Spleen (tissue), 11 donors: ENCODE data around the gene CPLX1. TPM values are rescaled to one million over a fixed set of nuclear protein-coding genes. Genes with fewer than 3 reads are reported as not detected.

Experiments
- DNase-seq: peaks from one replicate; pipeline ENCODE4 v3.0.0-alpha.2; 2020
- H3K27ac ChIP-seq, 8 donors: fragments of 200-600 bp; sonication (generic) in 7 of 8; 1 replicate in 4 of 8; 2 replicates in 4 of 8; pipeline versions ENCODE4 v1.5.0 to v1.8.0; 2016 to 2021; ENCODE audit warnings: inconsistent platforms in 4 of 8, mild to moderate bottlenecking in 4 of 8, moderate library complexity in 1 of 8
- H3K27me3 ChIP-seq, 7 donors: fragments of 200-600 bp; sonication (generic) in 6 of 7; replicated peaks in 1 of 7; 1 replicate in 4 of 7; 2 replicates in 3 of 7; pipeline versions ENCODE4 v1.5.0 to v1.8.0; 2016 to 2021; ENCODE audit warnings: inconsistent platforms in 3 of 7, mild to moderate bottlenecking in 1 of 7
- H3K36me3 ChIP-seq, 6 donors: fragments of 200-600 bp; sonication (generic) in 5 of 6; 1 replicate in 4 of 6; 2 replicates in 2 of 6; pipeline versions ENCODE4 v1.5.0 to v1.8.0; 2016 to 2021; ENCODE audit warnings: inconsistent platforms in 2 of 6
- H3K4me1 ChIP-seq, 6 donors: fragments of 200-600 bp; sonication (generic) in 5 of 6; 1 replicate in 3 of 6; 2 replicates in 3 of 6; pipeline versions ENCODE4 v1.5.0 to v1.8.0; 2016 to 2021; ENCODE audit warnings: inconsistent platforms in 3 of 6
- H3K4me3 ChIP-seq, 8 donors: fragments of 200-600 bp; sonication (generic) in 7 of 8; 1 replicate in 4 of 8; 2 replicates in 4 of 8; pipeline versions ENCODE4 v1.5.0 to v1.8.0; 2016 to 2021; ENCODE audit warnings: inconsistent platforms in 4 of 8, mild to moderate bottlenecking in 4 of 8, moderate library complexity in 2 of 8
- H3K9me3 ChIP-seq, 8 donors: fragments of 200-600 bp; sonication (generic) in 7 of 8; 1 replicate in 4 of 8; 2 replicates in 4 of 8; pipeline versions ENCODE4 v1.5.0 to v1.8.0; 2016 to 2021; ENCODE audit warnings: inconsistent platforms in 4 of 8
- POLR2A ChIP-seq, 3 donors: fragments of 450-650 bp; IDR thresholded peaks; one replicate each; pipeline ENCODE4 v1.5.1; 2017; ENCODE audit warnings: antibody characterized with exemption in 3 of 3, mild to moderate bottlenecking in 1 of 3
- POLR2AphosphoS5 ChIP-seq, 3 donors: sonication (generic); formaldehyde crosslinking; IDR thresholded peaks; one replicate each; pipeline ENCODE4 v1.5.1; 2017; ENCODE audit warnings: antibody characterized with exemption in 3 of 3
- WGBS, 5 donors: extraction: QIAGEN DNeasy Blood & Tissue Kit in 3 of 5; methylation state at CpG; one replicate each; pipeline versions ENCODE4 v1.1.5 to v1.1.7; 2013 to 2018; 5-methylcytosine and 5-hydroxymethylcytosine counted together
- intact Hi-C: fragments of 100-400 bp; cut with DNase I; formaldehyde crosslinking; loops from one replicate; pipeline ENCODE4 v1.15.0; 2023; ENCODE audit warnings: low total_unique reads
- polyA plus RNA-seq, 3 donors: library from polyadenylated mRNA; stranded (reverse); fragments of 200-250 nt; gene quantifications; one replicate each; pipeline ENCODE4 v1.2.1, GENCODE V29; 2013
- total RNA-seq, 7 donors: library from RNA; depleted of rRNA in 3 of 7; stranded (reverse); fragments of >200 nt in 3 of 7; fragmentation: NEBNext Ultra II Directional in 4 of 7; extraction: Animal tissue kit (Norgen Biotek cat#: 25700) in 4 of 7; gene quantifications; one replicate each; pipeline versions ENCODE4 v1.1.0 to v1.2.1, GENCODE V29; 2016 to 2021
- TF ChIP-seq, protein P1 (sequence below), 11 experiments: fragments of 200-600 bp in 7 of 11; fragments of 450-650 bp in 4 of 11; sonication (generic) in 4 of 11; IDR thresholded peaks in 8 of 11; conservative IDR thresholded peaks in 3 of 11; 1 replicate in 7 of 11; 2 replicates in 4 of 11; pipeline versions ENCODE4 v1.4.0 to v1.8.0; 2016 to 2021; ENCODE audit warnings: antibody characterized with exemption in 11 of 11, inconsistent platforms in 4 of 11, mild to moderate bottlenecking in 1 of 11
- donor health status: healthy with polysubstance abuse.
- donor health status: DM: no; HTN: no; CAD: no; lungs with moderate emphysema.
- donor health status: DM: no; HTN: no; CAD: no.
- donor health status: Bipolar disorder and iron deficiency.
- donor health status: healthy.
- donor health status: DM: no; HTN: no; CAD: no.
- donor health status: DM: yes; HTN: yes; CAD: no.

Gene CPLX1
- total and polyA plus RNA-seq, 10 donors = 1.3 to 20.7 (median 11.5) TPM

DNA sequence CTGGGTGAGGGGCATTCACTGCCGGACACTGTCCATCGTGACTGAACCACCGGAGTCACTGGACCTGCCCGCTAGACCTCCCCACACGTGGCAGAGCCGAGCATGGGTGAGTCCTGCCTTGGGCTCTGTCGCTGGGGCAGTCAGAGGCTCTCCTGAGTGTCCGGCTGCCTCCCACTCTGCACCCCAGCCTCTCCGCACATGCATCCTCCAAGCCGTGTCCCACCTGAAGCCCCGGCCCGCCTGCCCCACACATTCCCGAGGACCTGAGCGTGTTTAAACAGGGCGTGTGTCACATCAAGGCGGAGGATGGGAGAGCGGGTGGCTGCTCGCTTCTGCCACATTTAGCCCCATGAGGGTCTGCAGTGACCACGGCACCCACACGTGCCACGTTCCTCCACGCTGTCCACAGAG lies 4.7 kb downstream of the CPLX1 start:
- peaks cover 0 to 6% (median 0%) of the 10 kb centered on the region in 8 donors for H3K9me3 ChIP-seq
- peaks cover 7 to 99% (median 56%) of the 10 kb centered on the region in 7 donors for H3K27me3 ChIP-seq
- no peak for TF ChIP-seq POLR2A (IDR thresholded peaks at IDR 0.05)
- TF ChIP-seq, protein P1, sequence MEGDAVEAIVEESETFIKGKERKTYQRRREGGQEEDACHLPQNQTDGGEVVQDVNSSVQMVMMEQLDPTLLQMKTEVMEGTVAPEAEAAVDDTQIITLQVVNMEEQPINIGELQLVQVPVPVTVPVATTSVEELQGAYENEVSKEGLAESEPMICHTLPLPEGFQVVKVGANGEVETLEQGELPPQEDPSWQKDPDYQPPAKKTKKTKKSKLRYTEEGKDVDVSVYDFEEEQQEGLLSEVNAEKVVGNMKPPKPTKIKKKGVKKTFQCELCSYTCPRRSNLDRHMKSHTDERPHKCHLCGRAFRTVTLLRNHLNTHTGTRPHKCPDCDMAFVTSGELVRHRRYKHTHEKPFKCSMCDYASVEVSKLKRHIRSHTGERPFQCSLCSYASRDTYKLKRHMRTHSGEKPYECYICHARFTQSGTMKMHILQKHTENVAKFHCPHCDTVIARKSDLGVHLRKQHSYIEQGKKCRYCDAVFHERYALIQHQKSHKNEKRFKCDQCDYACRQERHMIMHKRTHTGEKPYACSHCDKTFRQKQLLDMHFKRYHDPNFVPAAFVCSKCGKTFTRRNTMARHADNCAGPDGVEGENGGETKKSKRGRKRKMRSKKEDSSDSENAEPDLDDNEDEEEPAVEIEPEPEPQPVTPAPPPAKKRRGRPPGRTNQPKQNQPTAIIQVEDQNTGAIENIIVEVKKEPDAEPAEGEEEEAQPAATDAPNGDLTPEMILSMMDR (IDR thresholded peaks at IDR 0.05 in 8 of 11, conservative IDR thresholded peaks at IDR 0.05 in 3 of 11) = no peak
- no peak for TF ChIP-seq POLR2AphosphoS5 (IDR thresholded peaks at IDR 0.05)
- intact Hi-C loops = no loop called here
- H3K27ac ChIP-seq = no peak overlapping the region
- DNase-seq = no peak
- WGBS, 5 donors = 76 to 86% (median 82%) methylated on average over 20 to 22 of the region's 22 CpGs
- H3K4me1 ChIP-seq = peaks cover 0 to 15% (median 14%) of the 10 kb centered on the region in 6 donors
- H3K36me3 ChIP-seq = no peaks in the 10 kb centered on the region
- H3K4me3 ChIP-seq = no peak overlapping the region

GRCh38 chr4:820230-821172 lies 5.4 kb downstream of the CPLX1 start:
- Histone ChIP-seq H3K4me1 (peaks cover 0 to 11% (median 10%) of the 10 kb centered on the region in 6 donors), H3K36me3 (no peaks in the 10 kb centered on the region), H3K27ac (no peak overlapping the region), H3K4me3 (no peak overlapping the region), H3K9me3 (peaks cover 0 to 6% (median 0%) of the 10 kb centered on the region in 8 donors), H3K27me3 (peaks cover 7 to 100% (median 52%) of the 10 kb centered on the region in 7 donors)
- intact Hi-C loops = no loop called here
- TF ChIP-seq POLR2A (IDR thresholded peaks at IDR 0.05) = no peak
- TF ChIP-seq, protein P1 (IDR thresholded peaks at IDR 0.05 in 8 of 11, conservative IDR thresholded peaks at IDR 0.05 in 3 of 11) = no peak
- no peak for TF ChIP-seq POLR2AphosphoS5 (IDR thresholded peaks at IDR 0.05)
- no peak for DNase-seq
- 70 to 87% (median 81%) methylated on average over 11 to 24 of the region's 24 CpGs for whole genome bisulfite sequencing, 5 donors

DNA sequence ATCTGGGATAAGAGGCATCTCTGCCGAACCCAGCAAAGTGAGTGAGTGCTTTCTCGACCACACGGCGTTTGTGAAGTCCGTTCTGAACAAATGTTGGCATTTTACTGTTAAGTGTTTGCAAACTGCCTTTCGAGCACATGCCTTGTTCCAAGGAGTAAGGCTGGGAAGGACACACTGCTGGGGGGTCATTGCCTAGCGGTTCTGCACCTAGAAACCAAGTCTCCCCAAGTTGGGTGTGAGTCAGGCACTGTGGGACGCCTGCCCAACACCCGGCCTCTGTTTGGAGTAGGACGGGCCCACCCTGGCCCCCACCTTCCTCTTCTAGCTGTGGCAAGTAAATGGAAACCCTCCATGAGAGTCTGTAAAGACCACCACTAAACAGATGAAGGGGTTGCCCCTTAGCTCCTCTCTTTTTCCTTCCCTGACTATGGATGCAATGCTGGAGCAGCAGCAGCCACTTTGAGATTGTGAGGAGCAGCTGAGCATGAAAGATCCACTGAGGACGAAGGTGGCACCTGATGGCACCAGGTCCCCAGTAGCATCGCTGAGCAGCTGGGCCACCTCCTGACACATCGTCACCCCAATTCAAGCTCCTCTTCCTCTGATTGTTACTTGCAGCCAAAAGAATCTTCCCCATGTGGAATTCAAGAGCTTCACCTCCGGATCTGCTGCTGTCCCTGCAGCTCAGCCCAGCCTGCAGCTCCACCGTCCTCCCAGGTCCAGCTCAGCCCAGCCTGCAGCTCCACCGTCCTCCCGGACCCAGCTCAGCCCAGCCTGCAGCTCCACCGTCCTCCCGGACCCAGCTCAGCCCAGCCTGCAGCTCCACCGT lies 6.3 kb downstream of the CPLX1 start:
- Histone ChIP-seq H3K4me1 (peaks cover 0 to 2% (median 1%) of the 10 kb centered on the region in 6 donors), H3K4me3 (no peak overlapping the region), H3K9me3 (peaks cover 0 to 6% (median 0%) of the 10 kb centered on the region in 8 donors), H3K27me3 (peaks cover 0 to 100% (median 48%) of the 10 kb centered on the region in 7 donors), H3K27ac (no peak overlapping the region), H3K36me3 (no peaks in the 10 kb centered on the region)
- DNase-seq = no peak
- WGBS, 5 donors = 77 to 84% (median 83%) methylated on average over 20 of the region's 20 CpGs
- TF ChIP-seq, protein P1 (IDR thresholded peaks at IDR 0.05 in 8 of 11, conservative IDR thresholded peaks at IDR 0.05 in 3 of 11) = no peak
- TF ChIP-seq POLR2AphosphoS5 (IDR thresholded peaks at IDR 0.05) (no peak), POLR2A (IDR thresholded peaks at IDR 0.05) (no peak)
- intact Hi-C loops = no loop called here
